B cell (primary cell): ENCODE results near the gene GTF2A1.

Experiments used
- EZH2 ChIP-seq: IDR thresholded peaks from 2 replicates; pipeline ENCODE4 v1.6.1; 2012; ENCODE audit warnings: borderline replicate concordance, low read depth, mild to moderate bottlenecking, moderate library complexity, low read length; ENCODE audit not compliant: insufficient read depth, poor library complexity, severe bottlenecking
- TF ChIP-seq, protein P1 (sequence below): fragments of 200-600 bp; IDR thresholded peaks from one replicate; pipeline ENCODE4 v1.8.0; 2022; ENCODE audit warnings: antibody characterized with exemption, mild to moderate bottlenecking

GRCh38 chr14:81165188-81165587, 55.6 kb downstream of the GTF2A1 start:
- TF ChIP-seq, protein P1, sequence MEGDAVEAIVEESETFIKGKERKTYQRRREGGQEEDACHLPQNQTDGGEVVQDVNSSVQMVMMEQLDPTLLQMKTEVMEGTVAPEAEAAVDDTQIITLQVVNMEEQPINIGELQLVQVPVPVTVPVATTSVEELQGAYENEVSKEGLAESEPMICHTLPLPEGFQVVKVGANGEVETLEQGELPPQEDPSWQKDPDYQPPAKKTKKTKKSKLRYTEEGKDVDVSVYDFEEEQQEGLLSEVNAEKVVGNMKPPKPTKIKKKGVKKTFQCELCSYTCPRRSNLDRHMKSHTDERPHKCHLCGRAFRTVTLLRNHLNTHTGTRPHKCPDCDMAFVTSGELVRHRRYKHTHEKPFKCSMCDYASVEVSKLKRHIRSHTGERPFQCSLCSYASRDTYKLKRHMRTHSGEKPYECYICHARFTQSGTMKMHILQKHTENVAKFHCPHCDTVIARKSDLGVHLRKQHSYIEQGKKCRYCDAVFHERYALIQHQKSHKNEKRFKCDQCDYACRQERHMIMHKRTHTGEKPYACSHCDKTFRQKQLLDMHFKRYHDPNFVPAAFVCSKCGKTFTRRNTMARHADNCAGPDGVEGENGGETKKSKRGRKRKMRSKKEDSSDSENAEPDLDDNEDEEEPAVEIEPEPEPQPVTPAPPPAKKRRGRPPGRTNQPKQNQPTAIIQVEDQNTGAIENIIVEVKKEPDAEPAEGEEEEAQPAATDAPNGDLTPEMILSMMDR = no peak
- no peak for TF ChIP-seq EZH2
